ENCODE measurements around the gene FASTK. TPM values are rescaled to one million over a fixed set of nuclear protein-coding genes. Genes with fewer than 3 reads are reported as not detected.

Gene FASTK
- total and polyA plus RNA-seq, 2 donors (not counting 3 experiments of a cell fraction or from before 2014, with no cell fraction given): 73.3 to 113 TPM

DNA sequence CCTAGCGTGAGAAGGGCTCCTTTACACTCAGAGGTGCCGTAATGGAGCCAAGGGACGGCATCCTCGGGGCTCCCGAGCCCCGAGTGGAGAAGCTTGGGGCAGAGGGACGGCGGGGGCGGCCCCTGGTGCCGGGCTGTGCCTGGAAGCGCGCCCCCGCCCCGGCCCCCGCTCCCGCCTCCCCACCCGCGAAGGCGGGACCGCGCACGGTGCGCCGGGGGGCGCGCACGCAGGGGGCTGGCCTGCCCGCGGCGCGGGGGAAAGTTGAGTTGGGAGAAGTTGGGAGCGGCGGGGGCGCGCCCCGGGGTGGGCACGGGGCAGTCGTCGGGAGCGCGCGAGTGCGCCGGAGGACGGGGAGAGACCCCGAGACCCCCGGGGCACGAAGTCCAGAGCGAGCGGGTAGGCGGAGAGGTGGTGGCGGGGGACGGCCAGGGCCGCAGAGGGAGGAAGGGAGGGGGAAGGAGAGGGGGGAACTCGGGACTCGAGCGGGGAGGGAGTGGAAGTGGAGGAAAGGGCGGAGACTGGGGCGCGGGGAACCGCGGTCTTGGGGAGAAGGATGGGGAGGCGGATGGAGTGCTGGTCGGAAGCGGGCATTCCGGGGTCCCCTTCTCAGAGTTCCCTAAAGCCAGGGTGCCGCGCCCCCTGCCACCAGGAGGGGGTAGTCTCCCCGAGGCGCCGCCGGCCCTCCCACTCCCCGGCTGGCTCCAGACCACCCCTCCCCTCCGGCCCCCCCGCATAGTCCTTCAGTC lies 21.1 kb downstream of the FASTK start, which contains the start of gene SLC4A2:
SLC4A2 (plus strand) TSS at position 223 of the 746 bp plus-strand sequence. CDS start 2,399 bp downstream, outside the sequence.
- no peaks in the 10 kb centered on the region for H3K9me3 ChIP-seq (replicated peaks; ENCODE audit: control insufficient read depth, insufficient read depth, low read length)
- peaks cover 29% of the 10 kb centered on the region for H3K4me1 ChIP-seq (ENCODE audit: control insufficient read depth, extremely low read depth, insufficient read depth, low read length)
- CTCF ChIA-PET: interaction anchor here (0.8 to 2.8 kb wide), 9 partner anchors 12 to 97 kb away, joined by 3 to 11 read pairs (median 4); partner anchors contain the start of genes ABCB8 and FASTK
- FAIRE-seq (peak; percentile 68), DNase-seq (ENCODE audit: low read depth, low spot score) (peak; percentile 67)
- peak within 1 kb of the TSS; percentile 53 for H2AFZ ChIP-seq (ENCODE audit: low read depth, low read length)
- peak within 1 kb of the TSS; percentile 66 to 83 (median 78) for H3K4me3 ChIP-seq (replicated peaks in 1 of 3; ENCODE audit: insufficient read depth in 1 of 3, low read depth in 1 of 3, low read length in 3 of 3)
- H3K9me1 ChIP-seq (replicated peaks; ENCODE audit: control insufficient read depth, extremely low read depth, insufficient read depth, low read length): no peaks in the 10 kb centered on the region
- BruUV-seq (replicated peaks): no TSS peak
- peak within 1 kb of the TSS; percentile 80 for H3K4me2 ChIP-seq (ENCODE audit: insufficient read depth, low read length)
- H3K36me3 ChIP-seq (ENCODE audit: control insufficient read depth in 2 of 2, extremely low read depth in 1 of 2, insufficient read depth in 2 of 2, low read length in 2 of 2): peaks cover 0 to 8% of the 10 kb centered on the region in 2 experiments
- POLR2A ChIA-PET: interaction anchor here (1.5 kb wide), 1 partner anchor 20 kb away, joined by 4 read pairs; no protein-coding TSS in a partner anchor
- dilution Hi-C loops (cut with MboI; ENCODE audit: extremely low pct_ligation_motif_present, low sequenced_read_pairs): no loop called here
- no peaks in the 10 kb centered on the region for H3K27me3 ChIP-seq (ENCODE audit: control insufficient read depth in 2 of 2, insufficient read depth in 2 of 2, low read length in 2 of 2)
- intact Hi-C loops (cut with micrococcal nuclease): loop anchor here (2.0 kb wide), 1 partner anchor 71 kb away; no protein-coding TSS in a partner anchor
- peak within 1 kb of the TSS; percentile 70 for H3K9ac ChIP-seq (replicated peaks; ENCODE audit: extremely low read depth, insufficient read depth, low read length)
- no peaks in the 10 kb centered on the region for H4K20me1 ChIP-seq (replicated peaks; ENCODE audit: control insufficient read depth, extremely low read depth, insufficient read depth, low read length)
- TF ChIP-seq, protein P1, sequence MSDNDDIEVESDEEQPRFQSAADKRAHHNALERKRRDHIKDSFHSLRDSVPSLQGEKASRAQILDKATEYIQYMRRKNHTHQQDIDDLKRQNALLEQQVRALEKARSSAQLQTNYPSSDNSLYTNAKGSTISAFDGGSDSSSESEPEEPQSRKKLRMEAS (IDR thresholded peaks at IDR 0.05; ENCODE audit: insufficient read depth, insufficient read length): no peak
- TF ChIP-seq JUN (IDR thresholded peaks at IDR 0.05; ENCODE audit: borderline replicate concordance, insufficient read depth, insufficient read length, low read depth) (no peak), POLR2A (IDR thresholded peaks at IDR 0.05; ENCODE audit: low read depth, low read length) (peak; percentile 48), EZH2 (IDR thresholded peaks at IDR 0.05; ENCODE audit: borderline replicate concordance, low read depth, low read length, severe bottlenecking) (no peak), POLR2AphosphoS5 (IDR thresholded peaks at IDR 0.05; ENCODE audit: insufficient read depth, low read depth, low read length) (peak; percentile 28), GATA2 (IDR thresholded peaks at IDR 0.05; ENCODE audit: insufficient read depth, insufficient read length, low read depth, low read length) (no peak), MYC (IDR thresholded peaks at IDR 0.05; ENCODE audit: low read depth, low read length) (no peak), FOS (IDR thresholded peaks at IDR 0.05; ENCODE audit: borderline replicate concordance, insufficient read depth, low read length) (no peak)
- TF ChIP-seq, protein P2, sequence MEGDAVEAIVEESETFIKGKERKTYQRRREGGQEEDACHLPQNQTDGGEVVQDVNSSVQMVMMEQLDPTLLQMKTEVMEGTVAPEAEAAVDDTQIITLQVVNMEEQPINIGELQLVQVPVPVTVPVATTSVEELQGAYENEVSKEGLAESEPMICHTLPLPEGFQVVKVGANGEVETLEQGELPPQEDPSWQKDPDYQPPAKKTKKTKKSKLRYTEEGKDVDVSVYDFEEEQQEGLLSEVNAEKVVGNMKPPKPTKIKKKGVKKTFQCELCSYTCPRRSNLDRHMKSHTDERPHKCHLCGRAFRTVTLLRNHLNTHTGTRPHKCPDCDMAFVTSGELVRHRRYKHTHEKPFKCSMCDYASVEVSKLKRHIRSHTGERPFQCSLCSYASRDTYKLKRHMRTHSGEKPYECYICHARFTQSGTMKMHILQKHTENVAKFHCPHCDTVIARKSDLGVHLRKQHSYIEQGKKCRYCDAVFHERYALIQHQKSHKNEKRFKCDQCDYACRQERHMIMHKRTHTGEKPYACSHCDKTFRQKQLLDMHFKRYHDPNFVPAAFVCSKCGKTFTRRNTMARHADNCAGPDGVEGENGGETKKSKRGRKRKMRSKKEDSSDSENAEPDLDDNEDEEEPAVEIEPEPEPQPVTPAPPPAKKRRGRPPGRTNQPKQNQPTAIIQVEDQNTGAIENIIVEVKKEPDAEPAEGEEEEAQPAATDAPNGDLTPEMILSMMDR (IDR thresholded peaks at IDR 0.05; ENCODE audit: extremely low read depth in 1 of 2, insufficient read depth in 1 of 2, low read depth in 1 of 2, low read length in 2 of 2): peak; percentile 27 to 74
- peak within 1 kb of the TSS; percentile 81 for H3K27ac ChIP-seq (ENCODE audit: insufficient read depth, low read depth, low read length)
- peaks cover 34% of the 10 kb centered on the region for H3K79me2 ChIP-seq (ENCODE audit: control insufficient read depth, insufficient read depth, low read length)
